Calu3 (cell line): ENCODE data around the gene CADM1. TPM values are rescaled to one million over a fixed set of nuclear protein-coding genes. Genes with fewer than 3 reads are reported as not detected.

ENCODE experiments used
- BruUV-seq: library from RNA; stranded (reverse); fragments of 400-500 nt; replicated peaks from 2 replicates; lab custom pipeline; 2021; lab: Mats Ljungman, UMichigan
- CTCF ChIA-PET: fragments of 300-600 bp; sonication (Branson Sonifier 250); formaldehyde crosslinking; loops from one replicate; lab custom pipeline; 2022; ENCODE audit warnings: antibody characterized with exemption; lab: Charles Lee
- DNase-seq: peaks from one replicate; pipeline ENCODE4 v3.0.0; 2022
- H3K27ac Mint-ChIP-seq: one replicate; pipeline ENCODE4 v1.8.0; 2022; ENCODE audit warnings: mixed read lengths; ENCODE audit not compliant: unreplicated experiment
- H3K27me3 Mint-ChIP-seq: one replicate; pipeline ENCODE4 v1.8.0; 2022; ENCODE audit warnings: mixed read lengths; ENCODE audit not compliant: unreplicated experiment
- H3K36me3 Mint-ChIP-seq: one replicate; pipeline ENCODE4 v1.8.0; 2022; ENCODE audit warnings: mild to moderate bottlenecking, moderate library complexity, mixed read lengths; ENCODE audit not compliant: insufficient read depth, unreplicated experiment
- H3K4me1 Mint-ChIP-seq: one replicate; pipeline ENCODE4 v1.8.0; 2022; ENCODE audit warnings: mild to moderate bottlenecking, low read depth, mixed read lengths; ENCODE audit not compliant: unreplicated experiment
- H3K4me3 Mint-ChIP-seq: one replicate; pipeline ENCODE4 v1.8.0; 2022; ENCODE audit warnings: mild to moderate bottlenecking, low read depth, moderate library complexity, mixed read lengths; ENCODE audit not compliant: unreplicated experiment
- H3K9me3 Mint-ChIP-seq: one replicate; pipeline ENCODE4 v1.8.0; 2022; ENCODE audit warnings: low read depth, mixed read lengths; ENCODE audit not compliant: unreplicated experiment
- intact Hi-C: fragments of 100-400 bp; cut with micrococcal nuclease; formaldehyde crosslinking; loops from one replicate; pipeline ENCODE4 v1.10.0; 2022; ENCODE audit not compliant: unreplicated experiment
- total RNA-seq: library from RNA; stranded (reverse); gene quantifications from 2 replicates; pipeline ENCODE4 v1.2.3, GENCODE V29; 2022
- TF ChIP-seq, protein P1 (sequence below): fragments of 200-600 bp; IDR thresholded peaks from one replicate; pipeline ENCODE4 v1.8.0; 2022; ENCODE audit warnings: antibody characterized with exemption; ENCODE audit not compliant: unreplicated experiment

The CADM1 gene
- total RNA-seq, 1 experiment from 2014 or later, result 0.68 TPM

DNA sequence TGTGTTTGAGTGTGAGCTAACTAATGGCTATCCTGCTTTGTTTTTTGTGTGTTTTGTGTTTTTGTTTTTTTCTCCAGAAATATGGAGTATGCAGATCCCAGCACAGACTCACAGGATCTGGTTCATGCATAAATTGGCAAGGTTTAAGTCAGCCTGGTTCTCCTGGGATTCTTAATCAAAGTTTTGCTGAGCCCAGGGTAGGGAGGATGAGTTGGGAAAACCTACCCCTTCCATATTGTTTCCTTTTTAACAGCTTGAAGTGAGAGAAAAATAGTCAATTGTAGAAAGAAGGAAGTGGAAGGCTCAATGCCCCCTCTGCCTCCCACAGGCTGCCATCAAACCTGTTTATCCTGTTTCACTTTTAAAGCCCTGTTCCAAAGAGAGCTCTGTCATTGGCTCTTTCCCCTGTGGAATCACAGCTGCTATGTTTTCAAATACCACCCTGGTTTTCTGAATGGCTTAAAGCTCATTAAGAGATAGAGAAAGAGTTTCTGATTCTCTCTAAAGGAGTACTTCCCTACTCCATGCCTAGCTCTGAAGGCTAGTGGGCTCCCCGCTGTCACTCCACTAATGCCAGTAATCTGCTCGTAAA lies 23.4 kb upstream of the CADM1 start:
- no peak for DNase-seq

GRCh38 chr11:115525531-115526006 lies 21.4 kb upstream of the CADM1 start:
- Mint-ChIP-seq H3K27ac (no peak overlapping the region), H3K36me3 (no peaks in the 10 kb centered on the region), H3K4me3 (no peak overlapping the region), H3K4me1 (no peaks in the 10 kb centered on the region), H3K27me3 (no peaks in the 10 kb centered on the region), H3K9me3 (peaks cover 9% of the 10 kb centered on the region)
- DNase-seq, result no peak
- TF ChIP-seq, protein P1, sequence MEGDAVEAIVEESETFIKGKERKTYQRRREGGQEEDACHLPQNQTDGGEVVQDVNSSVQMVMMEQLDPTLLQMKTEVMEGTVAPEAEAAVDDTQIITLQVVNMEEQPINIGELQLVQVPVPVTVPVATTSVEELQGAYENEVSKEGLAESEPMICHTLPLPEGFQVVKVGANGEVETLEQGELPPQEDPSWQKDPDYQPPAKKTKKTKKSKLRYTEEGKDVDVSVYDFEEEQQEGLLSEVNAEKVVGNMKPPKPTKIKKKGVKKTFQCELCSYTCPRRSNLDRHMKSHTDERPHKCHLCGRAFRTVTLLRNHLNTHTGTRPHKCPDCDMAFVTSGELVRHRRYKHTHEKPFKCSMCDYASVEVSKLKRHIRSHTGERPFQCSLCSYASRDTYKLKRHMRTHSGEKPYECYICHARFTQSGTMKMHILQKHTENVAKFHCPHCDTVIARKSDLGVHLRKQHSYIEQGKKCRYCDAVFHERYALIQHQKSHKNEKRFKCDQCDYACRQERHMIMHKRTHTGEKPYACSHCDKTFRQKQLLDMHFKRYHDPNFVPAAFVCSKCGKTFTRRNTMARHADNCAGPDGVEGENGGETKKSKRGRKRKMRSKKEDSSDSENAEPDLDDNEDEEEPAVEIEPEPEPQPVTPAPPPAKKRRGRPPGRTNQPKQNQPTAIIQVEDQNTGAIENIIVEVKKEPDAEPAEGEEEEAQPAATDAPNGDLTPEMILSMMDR, result no peak
- CTCF ChIA-PET, result no interaction called here
- intact Hi-C loops, result no loop called here
- BruUV-seq, result no TSS peak

More for the DNA sequence above, 23.4 kb upstream of the CADM1 start:
- CTCF ChIA-PET, result no interaction called here
- peaks cover 4% of the 10 kb centered on the region for H3K9me3 Mint-ChIP-seq
- no TSS peak for BruUV-seq
- TF ChIP-seq, protein P1, result no peak
- H3K27me3 Mint-ChIP-seq, result no peaks in the 10 kb centered on the region
- no peaks in the 10 kb centered on the region for H3K4me1 Mint-ChIP-seq
- no peak overlapping the region for H3K27ac Mint-ChIP-seq
- intact Hi-C loops, result no loop called here
- H3K36me3 Mint-ChIP-seq, result no peaks in the 10 kb centered on the region
- no peak overlapping the region for H3K4me3 Mint-ChIP-seq

DNA sequence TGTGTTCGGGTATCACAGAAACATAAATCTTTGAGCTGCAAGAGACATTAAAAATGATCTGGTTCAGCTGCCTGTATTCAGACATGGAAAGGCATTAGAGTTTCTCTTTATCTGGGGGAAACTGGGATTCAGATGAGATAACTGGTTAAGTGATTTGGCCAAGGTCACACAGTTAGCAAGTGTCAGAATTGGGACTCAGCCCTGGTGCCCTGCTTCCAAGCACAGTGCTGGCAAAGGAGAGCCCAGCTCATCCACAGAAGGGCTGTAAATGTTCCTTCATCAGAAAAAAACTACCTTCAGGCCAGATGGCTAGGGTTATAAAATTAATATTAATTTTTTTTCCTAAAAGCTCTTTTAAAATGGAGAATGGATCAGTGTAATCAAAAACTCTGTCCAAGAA lies 20.4 kb upstream of the CADM1 start:
- Mint-ChIP-seq H3K27ac (no peak overlapping the region), H3K36me3 (no peaks in the 10 kb centered on the region), H3K27me3 (no peaks in the 10 kb centered on the region), H3K9me3 (peaks cover 10% of the 10 kb centered on the region), H3K4me3 (no peak overlapping the region), H3K4me1 (no peaks in the 10 kb centered on the region)
- CTCF ChIA-PET, result no interaction called here
- BruUV-seq, result no TSS peak
- no peak for DNase-seq
- intact Hi-C loops, result no loop called here
- TF ChIP-seq, protein P1, result no peak

DNA sequence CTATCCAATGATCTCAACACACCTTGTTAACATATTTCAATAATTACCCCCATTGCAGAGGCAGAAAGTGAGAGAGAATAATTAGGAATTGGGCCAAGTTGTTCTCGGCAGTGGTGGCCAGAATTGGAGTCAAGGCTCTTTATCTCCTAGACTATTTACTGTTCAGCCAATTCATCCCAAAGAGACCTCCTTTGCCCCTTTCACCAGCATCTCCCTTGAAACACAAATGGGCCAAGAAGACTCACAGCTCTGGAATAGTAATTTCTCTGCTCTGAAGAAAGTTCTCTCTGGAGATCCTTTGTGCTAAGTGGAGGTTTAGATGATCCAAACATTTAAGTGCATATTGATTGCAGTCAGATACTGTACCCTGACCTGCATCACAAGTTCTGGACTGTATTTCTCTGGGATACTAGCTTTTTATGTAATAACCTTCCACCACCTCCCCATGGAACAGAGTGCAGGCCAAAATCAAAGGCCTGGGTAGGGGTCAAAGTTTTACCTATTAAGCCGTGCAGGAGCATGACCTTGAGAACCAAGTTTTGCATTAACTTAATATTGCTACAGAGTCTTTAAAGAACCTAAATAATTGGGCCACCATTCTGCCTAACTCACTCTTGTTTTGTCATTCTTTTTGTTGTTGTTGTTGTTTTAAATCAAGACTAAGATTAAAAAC lies 19.6 kb upstream of the CADM1 start:
- H3K27ac Mint-ChIP-seq, result no peak overlapping the region
- no peaks in the 10 kb centered on the region for H3K4me1 Mint-ChIP-seq
- H3K4me3 Mint-ChIP-seq, result no peak overlapping the region
- H3K36me3 Mint-ChIP-seq, result no peaks in the 10 kb centered on the region
- intact Hi-C loops, result no loop called here
- no TSS peak for BruUV-seq
- CTCF ChIA-PET, result no interaction called here
- H3K27me3 Mint-ChIP-seq, result no peaks in the 10 kb centered on the region
- no peak for DNase-seq
- TF ChIP-seq, protein P1, result no peak
- H3K9me3 Mint-ChIP-seq, result peaks cover 10% of the 10 kb centered on the region
